Heart right ventricle (tissue), 16 donors: ENCODE results near the gene DOCK4. TPM values are rescaled to one million over a fixed set of nuclear protein-coding genes. Genes with fewer than 3 reads are reported as not detected.

Experiments used
- ATAC-seq, 8 donors: fragments of 200-7000 bp; cut with Tn5 transposase; one replicate each; pipeline ENCODE4 v1.9.1; 2020; ENCODE audit warnings: mild to moderate bottlenecking in 8 of 8, moderate library complexity in 8 of 8, moderate number of reproducible peaks in 1 of 8
- DNase-seq, 2 donors: peaks; one replicate each; pipeline ENCODE4 v3.0.0-alpha.2; 2020
- H3K27ac ChIP-seq, 10 donors: fragments of 200-600 bp; sonication (generic) in 2 of 10; one replicate each; pipeline versions ENCODE4 v1.5.0 to v1.8.0; 2020 to 2022; ENCODE audit warnings: mild to moderate bottlenecking in 3 of 10
- H3K27me3 ChIP-seq, 7 donors: fragments of 200-600 bp; one replicate each; pipeline ENCODE4 v1.8.0; 2021 to 2022; ENCODE audit warnings: mild to moderate bottlenecking in 2 of 7
- H3K36me3 ChIP-seq, 9 donors: fragments of 200-600 bp; sonication (generic) in 1 of 9; one replicate each; pipeline versions ENCODE4 v1.5.0 to v1.8.0; 2020 to 2022; ENCODE audit warnings: mild to moderate bottlenecking in 2 of 9
- H3K4me1 ChIP-seq, 9 donors: fragments of 200-600 bp; sonication (generic) in 1 of 9; one replicate each; pipeline versions ENCODE4 v1.5.0 to v1.8.0; 2020 to 2022; ENCODE audit warnings: mild to moderate bottlenecking in 4 of 9
- H3K4me3 ChIP-seq, 10 donors: fragments of 200-600 bp; sonication (generic) in 2 of 10; one replicate each; pipeline versions ENCODE4 v1.5.0 to v1.8.0; 2020 to 2022; ENCODE audit warnings: mild to moderate bottlenecking in 7 of 10, moderate library complexity in 2 of 10
- H3K9me3 ChIP-seq, 11 donors: fragments of 200-600 bp in 10 of 11; sonication (generic) in 2 of 11; one replicate each; pipeline versions ENCODE4 v1.5.0 to v1.8.0; 2013 to 2022; ENCODE audit warnings: mild to moderate bottlenecking in 2 of 11, control low read depth in 1 of 11, moderate library complexity in 1 of 11
- CTCF ChIP-seq, 9 donors: fragments of 200-600 bp; sonication (generic) in 2 of 9; IDR thresholded peaks; one replicate each; pipeline versions ENCODE4 v1.5.0 to v1.8.0; 2021 to 2022; ENCODE audit warnings: antibody characterized with exemption in 9 of 9, mild to moderate bottlenecking in 5 of 9, moderate library complexity in 1 of 9
- WGBS, 2 donors: extraction: QIAGEN DNeasy Blood & Tissue Kit; methylation state at CpG; one replicate each; pipeline ENCODE4 v1.1.7; 2013; ENCODE audit warnings: inconsistent platforms in 1 of 2; 5-methylcytosine and 5-hydroxymethylcytosine counted together
- intact Hi-C, 10 donors: fragments of 100-400 bp; cut with DNase I; formaldehyde crosslinking; loops; one replicate each; pipeline versions ENCODE4 v1.11.1 to v1.14.2; 2022
- polyA plus RNA-seq, 2 donors: library from polyadenylated mRNA; stranded (reverse); fragments of 200-250 nt; gene quantifications; one replicate each; pipeline ENCODE4 v1.2.3, GENCODE V29; 2013
- total RNA-seq, 10 donors: library from RNA; stranded (reverse); fragmentation: NEBNext Ultra II Directional in 3 of 10; extraction: Animal tissue kit (Norgen Biotek cat#: 25700) in 3 of 10; gene quantifications; one replicate each; pipeline versions ENCODE4 v1.2.1 to v1.2.4, GENCODE V29; 2021 to 2023
- donor health status: Arrhythmogenic right ventricular cardiomyopathy.
- donor health status: ischemic (EF 13 %, LVEDD 7.1; RV severe dilation, severe dysfunction).
- donor health status: healthy with polysubstance abuse.
- donor health status: DM: no; HTN: yes; CAD: no.
- donor health status: DM: no; HTN: no; CAD: no.
- donor health status: ischemic (EF 25% LVEDD 6.9; RV normal size, moderate dysfunction).
- donor health status: ischemic (EF 25% LVEDD 5.7; RV mildly dilated, moderate dysfunction).
- donor health status: healthy.
- donor health status: DM: yes; HTN: yes; CAD: no.
- donor health status: Ischemic cardiomyopathy.
- donor health status: ischemic (EF 35%, LVEDD 5.7; RV mildly dilated, moderate dysfunction).
- donor health status: nonischemic (EF 11% LVEDD 7.7; RV severe dilation, severe dysfunction).
- donor health status: DM: yes; HTN: yes; CAD: no.
- donor health status: PGD.
- donor health status: ischemic (EF 29% LVEDD 5.4; RV normal size, mild dysfunction).
- donor health status: nonischemic (EF 23%, LVEDD 6.1; RV moderate dilation, normal function).

The DOCK4 gene
- total and polyA plus RNA-seq, 12 donors = 2.6 to 26.8 (median 14.7) TPM

- Histone ChIP-seq H3K4me1 (peaks cover 0 to 73% (median 37%) of the 10 kb centered on the region in 9 donors), H3K27ac (peak overlapping the region in 6 of 10 donors; percentile 23 to 90 (median 57)), H3K36me3 (no peaks in the 10 kb centered on the region), H3K4me3 (peak overlapping the region in 3 of 10 donors; percentile 0 to 11 (median 6)), H3K9me3 (no peaks in the 10 kb centered on the region), H3K27me3 (no peaks in the 10 kb centered on the region)
- ATAC-seq = peak in 7 of 8 donors; percentile 46 to 72 (median 67)
- WGBS, 2 donors = 68 to 78% methylated on average over 8 of the region's 8 CpGs
- intact Hi-C loops = loop anchor here in 6 of 10 donors (1.0 to 10.0 kb wide), 4 partner anchors 25 to 126 kb away; partner anchors contain the start of genes DOCK4 (in 4 of the 6) and ZNF277 (in 4 of the 6)
- no peak for TF ChIP-seq CTCF (IDR thresholded peaks at IDR 0.05)
- no peak for DNase-seq
These were observed 125.2 kb downstream of the DOCK4 start for GRCh38 chr7:112080978-112081377.

GRCh38 chr7:112080441-112080840 lies 125.8 kb downstream of the DOCK4 start:
- ATAC-seq = peak in 7 of 8 donors; percentile 37 to 78 (median 75)
- Histone ChIP-seq H3K36me3 (no peaks in the 10 kb centered on the region), H3K9me3 (no peaks in the 10 kb centered on the region), H3K27me3 (no peaks in the 10 kb centered on the region), H3K27ac (peak overlapping the region in 6 of 10 donors; percentile 23 to 90 (median 57)), H3K4me1 (peaks cover 0 to 71% (median 37%) of the 10 kb centered on the region in 9 donors), H3K4me3 (peak overlapping the region in 2 of 10 donors; percentile 6 to 11)
- no peak for TF ChIP-seq CTCF (IDR thresholded peaks at IDR 0.05)
- intact Hi-C loops = loop anchor here in 6 of 10 donors (5.0 to 10.0 kb wide), 3 partner anchors 114 to 127 kb away; partner anchors contain the start of genes DOCK4 (in 4 of the 6) and ZNF277 (in 4 of the 6)
- WGBS, 2 donors = 58 to 74% methylated on average over 5 of the region's 5 CpGs
- DNase-seq = no peak

- Histone ChIP-seq H3K4me1 (peaks cover 0 to 63% (median 29%) of the 10 kb centered on the region in 9 donors), H3K9me3 (peaks cover 0 to 6% (median 0%) of the 10 kb centered on the region in 11 donors), H3K4me3 (no peak overlapping the region), H3K27me3 (no peaks in the 10 kb centered on the region), H3K27ac (peak overlapping the region in 4 of 10 donors; percentile 55 to 90 (median 63)), H3K36me3 (no peaks in the 10 kb centered on the region)
- intact Hi-C loops = loop anchor here in 6 of 10 donors (5.0 to 10.0 kb wide), 4 partner anchors 115 to 223 kb away; partner anchors contain the start of genes DOCK4 (in 4 of the 6) and ZNF277 (in 4 of the 6)
- peak in 4 of 9 donors; percentile 14 to 37 (median 20) for TF ChIP-seq CTCF (IDR thresholded peaks at IDR 0.05)
- ATAC-seq (no peak), DNase-seq (no peak)
These were observed 126.5 kb downstream of the DOCK4 start for GRCh38 chr7:112079673-112080072.

GRCh38 chr7:112079122-112079521 lies 127.1 kb downstream of the DOCK4 start:
- intact Hi-C loops = loop anchor here in 1 of 10 donors (5.0 kb wide), 1 partner anchor 223 kb away; no protein-coding TSS in a partner anchor
- H3K27ac ChIP-seq = peak overlapping the region in 1 of 10 donors; percentile 90
- H3K4me3 ChIP-seq = no peak overlapping the region
- H3K9me3 ChIP-seq = peaks cover 0 to 11% (median 0%) of the 10 kb centered on the region in 11 donors
- 95 to 97% methylated on average over 1 of the region's 1 CpG for WGBS, 2 donors
- no peaks in the 10 kb centered on the region for H3K27me3 ChIP-seq
- ATAC-seq (no peak), DNase-seq (no peak)
- no peaks in the 10 kb centered on the region for H3K36me3 ChIP-seq
- no peak for TF ChIP-seq CTCF (IDR thresholded peaks at IDR 0.05)
- peaks cover 0 to 58% (median 24%) of the 10 kb centered on the region in 9 donors for H3K4me1 ChIP-seq
